Lower leg skin (tissue), 4 donors: ENCODE results near the gene VSIG10L. TPM values are rescaled to one million over a fixed set of nuclear protein-coding genes. Genes with fewer than 3 reads are reported as not detected.

ENCODE experiments used
- DNase-seq, 2 donors: peaks; one replicate each; pipeline ENCODE4 v3.0.0-alpha.2; 2019; ENCODE audit warnings: low spot score in 2 of 2
- H3K4me3 ChIP-seq: fragments of 200-600 bp; sonication (generic); 2 replicates; pipeline ENCODE4 v1.5.1; 2017; ENCODE audit warnings: mild to moderate bottlenecking, low read depth; ENCODE audit not compliant: poor library complexity, severe bottlenecking
- POLR2A ChIP-seq, 2 donors: fragments of 450-650 bp; IDR thresholded peaks; one replicate each; pipeline ENCODE4 v1.6.1; 2016 to 2017; ENCODE audit warnings: antibody characterized with exemption in 2 of 2, mild to moderate bottlenecking in 1 of 2, moderate library complexity in 1 of 2
- WGBS, 2 donors: methylation state at CpG; one replicate each; pipeline ENCODE4 v1.1.5; 2018; 5-methylcytosine and 5-hydroxymethylcytosine counted together
- intact Hi-C: fragments of 100-400 bp; cut with DNase I; formaldehyde crosslinking; loops from one replicate; pipeline ENCODE4 v1.15.0; 2023; ENCODE audit warnings: low total_unique reads
- total RNA-seq, 4 donors: library from RNA; depleted of rRNA; stranded (reverse); fragments of >200 nt; gene quantifications; one replicate each; pipeline ENCODE4 v1.1.0, GENCODE V29; 2016
- TF ChIP-seq, protein P1 (sequence below), 3 donors: fragments of 450-650 bp; IDR thresholded peaks; one replicate each; pipeline ENCODE4 v1.5.1; 2016; ENCODE audit warnings: antibody characterized with exemption in 3 of 3, mild to moderate bottlenecking in 3 of 3, moderate library complexity in 2 of 3

VSIG10L gene
- total RNA-seq, 4 donors from 2014 or later = 31.0 to 42.9 (median 39.5) TPM

GRCh38 chr19:51337861-51338562, 3.9 kb downstream of the VSIG10L start:
- WGBS, 2 donors = 82 to 83% methylated on average over 18 to 19 of the region's 19 CpGs
- intact Hi-C loops = no loop called here
- DNase-seq = no peak
- no peak overlapping the region for H3K4me3 ChIP-seq
- TF ChIP-seq POLR2A (IDR thresholded peaks at IDR 0.05) = no peak
- TF ChIP-seq, protein P1, sequence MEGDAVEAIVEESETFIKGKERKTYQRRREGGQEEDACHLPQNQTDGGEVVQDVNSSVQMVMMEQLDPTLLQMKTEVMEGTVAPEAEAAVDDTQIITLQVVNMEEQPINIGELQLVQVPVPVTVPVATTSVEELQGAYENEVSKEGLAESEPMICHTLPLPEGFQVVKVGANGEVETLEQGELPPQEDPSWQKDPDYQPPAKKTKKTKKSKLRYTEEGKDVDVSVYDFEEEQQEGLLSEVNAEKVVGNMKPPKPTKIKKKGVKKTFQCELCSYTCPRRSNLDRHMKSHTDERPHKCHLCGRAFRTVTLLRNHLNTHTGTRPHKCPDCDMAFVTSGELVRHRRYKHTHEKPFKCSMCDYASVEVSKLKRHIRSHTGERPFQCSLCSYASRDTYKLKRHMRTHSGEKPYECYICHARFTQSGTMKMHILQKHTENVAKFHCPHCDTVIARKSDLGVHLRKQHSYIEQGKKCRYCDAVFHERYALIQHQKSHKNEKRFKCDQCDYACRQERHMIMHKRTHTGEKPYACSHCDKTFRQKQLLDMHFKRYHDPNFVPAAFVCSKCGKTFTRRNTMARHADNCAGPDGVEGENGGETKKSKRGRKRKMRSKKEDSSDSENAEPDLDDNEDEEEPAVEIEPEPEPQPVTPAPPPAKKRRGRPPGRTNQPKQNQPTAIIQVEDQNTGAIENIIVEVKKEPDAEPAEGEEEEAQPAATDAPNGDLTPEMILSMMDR (IDR thresholded peaks at IDR 0.05) = no peak

GRCh38 chr19:51337141-51337860, 4.6 kb downstream of the VSIG10L start:
- no peak for DNase-seq
- intact Hi-C loops = no loop called here
- TF ChIP-seq, protein P1 (IDR thresholded peaks at IDR 0.05) = no peak
- TF ChIP-seq POLR2A (IDR thresholded peaks at IDR 0.05) = no peak
- no peak overlapping the region for H3K4me3 ChIP-seq
- 89 to 95% methylated on average over 11 to 13 of the region's 13 CpGs for WGBS, 2 donors

DNA sequence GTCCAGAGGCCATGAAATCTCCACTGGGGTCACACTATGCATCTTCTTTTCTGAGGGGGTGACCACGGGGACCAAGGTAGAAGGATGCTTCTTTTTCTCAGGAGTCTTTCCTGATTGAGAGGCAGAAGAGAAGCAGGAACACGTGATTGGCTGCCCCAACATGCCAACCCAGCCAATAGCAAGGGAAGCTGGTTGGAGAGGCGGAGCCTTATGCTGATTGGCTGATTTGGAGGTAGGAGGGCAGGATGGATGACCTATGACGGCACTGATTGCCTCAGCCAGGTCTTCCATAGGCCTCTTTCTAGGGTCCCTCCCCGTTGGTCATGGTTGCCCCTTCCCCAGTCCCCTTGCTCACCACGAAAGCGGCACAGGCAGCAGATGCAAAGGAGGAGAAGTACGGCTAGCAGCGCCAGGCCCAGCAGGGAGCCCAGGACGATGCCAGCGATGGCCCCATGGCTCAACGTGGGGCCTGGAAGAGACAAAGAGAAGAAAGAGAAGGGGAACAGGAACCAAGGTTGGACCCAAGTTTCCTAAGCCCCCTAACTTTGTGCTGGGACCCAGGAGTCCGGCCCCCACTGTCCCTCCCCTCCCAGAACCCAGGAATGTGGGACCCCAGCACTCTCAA, 8.0 kb downstream of the VSIG10L start:
- TF ChIP-seq, protein P1 (IDR thresholded peaks at IDR 0.05) = no peak
- no peak for TF ChIP-seq POLR2A (IDR thresholded peaks at IDR 0.05)
- 89 to 96% methylated on average over 13 of the region's 13 CpGs for WGBS, 2 donors
- DNase-seq = no peak
- H3K4me3 ChIP-seq = no peak overlapping the region
- intact Hi-C loops = no loop called here

DNA sequence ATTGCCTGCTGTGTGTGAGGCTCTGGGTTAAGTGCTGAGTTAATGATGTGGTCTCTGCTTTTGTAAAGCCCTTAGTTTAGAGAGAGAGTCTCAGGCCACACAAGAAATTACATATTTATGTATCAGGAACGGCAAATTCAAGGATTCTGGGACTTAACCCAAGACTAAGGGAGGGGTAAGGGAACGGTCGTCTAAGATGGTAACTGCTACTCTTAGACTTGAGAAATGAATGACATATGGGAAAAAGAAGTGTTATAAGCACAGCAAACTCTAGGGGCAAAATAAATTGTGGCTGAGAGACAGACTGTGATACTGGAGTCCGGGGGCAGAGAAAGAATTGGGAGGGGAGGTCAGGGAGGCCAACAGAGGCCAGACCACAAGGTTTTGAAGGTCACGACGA, 10.2 kb downstream of the VSIG10L start:
- TF ChIP-seq, protein P1 (IDR thresholded peaks at IDR 0.05) = no peak
- TF ChIP-seq POLR2A (IDR thresholded peaks at IDR 0.05) = no peak
- intact Hi-C loops = no loop called here
- no peak for DNase-seq
- no peak overlapping the region for H3K4me3 ChIP-seq
- 87 to 89% methylated on average over 6 of the region's 6 CpGs for WGBS, 2 donors

GRCh38 chr19:51331193-51331592, 10.7 kb downstream of the VSIG10L start:
- no peak for DNase-seq
- WGBS, 2 donors = 77 to 85% methylated on average over 3 of the region's 3 CpGs
- no peak for TF ChIP-seq POLR2A (IDR thresholded peaks at IDR 0.05)
- TF ChIP-seq, protein P1 (IDR thresholded peaks at IDR 0.05) = no peak
- intact Hi-C loops = no loop called here
- no peak overlapping the region for H3K4me3 ChIP-seq
